HG03060 (cell line): Measurements from ENCODE around the gene GRIA1.
"Not testable (repeated sequence)": the region's sequence is repeated elsewhere in the genome, so short reads cannot be mapped to it uniquely, and the experiment has no call there.

Experiments
- ATAC-seq: cut with Tn5 transposase; IDR thresholded peaks from one replicate; pipeline ENCODE4 v1.9.1; 2021; ENCODE audit warnings: low read depth, moderate number of reproducible peaks; ENCODE audit not compliant: unreplicated experiment

Gene GRIA1

DNA sequence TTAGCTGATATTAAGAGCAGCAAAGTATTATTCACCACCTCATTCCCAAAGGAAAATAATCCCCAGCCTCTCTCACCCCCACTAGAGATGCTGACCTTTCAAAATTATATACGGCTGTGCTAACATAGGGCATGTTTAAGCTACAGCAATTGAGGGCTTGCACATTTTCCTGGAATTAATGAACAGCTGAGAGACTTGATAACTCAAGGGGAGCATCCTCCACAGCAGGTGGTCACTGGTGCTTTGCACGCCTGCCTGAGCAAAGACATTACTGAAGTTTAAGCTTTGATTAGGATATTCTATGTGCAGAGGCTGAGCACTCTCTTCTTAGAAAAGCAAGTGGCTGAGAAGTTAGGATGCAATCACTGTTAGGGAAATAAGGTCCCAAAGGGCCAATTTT lies 317.3 kb downstream of the GRIA1 start:
- no peak for ATAC-seq

DNA sequence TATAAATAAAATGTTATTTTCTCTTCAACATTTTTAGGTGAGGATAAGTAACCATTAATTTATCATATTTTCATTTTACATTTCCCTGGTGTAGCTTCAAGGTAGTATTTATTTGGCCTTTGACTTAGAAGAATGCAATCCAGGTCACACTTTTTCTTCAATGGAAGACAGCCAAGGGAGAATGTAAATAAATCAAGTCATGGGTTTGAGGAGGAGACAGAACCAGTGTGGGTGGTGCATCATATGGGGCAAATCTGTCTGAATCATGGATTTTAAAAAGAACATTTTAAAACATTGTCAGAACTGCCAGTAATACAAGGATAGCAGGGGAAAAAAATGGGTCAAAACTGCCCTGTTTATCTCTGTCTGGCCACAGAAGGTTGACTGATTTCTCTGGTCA lies 318.7 kb downstream of the GRIA1 start:
- no peak for ATAC-seq

DNA sequence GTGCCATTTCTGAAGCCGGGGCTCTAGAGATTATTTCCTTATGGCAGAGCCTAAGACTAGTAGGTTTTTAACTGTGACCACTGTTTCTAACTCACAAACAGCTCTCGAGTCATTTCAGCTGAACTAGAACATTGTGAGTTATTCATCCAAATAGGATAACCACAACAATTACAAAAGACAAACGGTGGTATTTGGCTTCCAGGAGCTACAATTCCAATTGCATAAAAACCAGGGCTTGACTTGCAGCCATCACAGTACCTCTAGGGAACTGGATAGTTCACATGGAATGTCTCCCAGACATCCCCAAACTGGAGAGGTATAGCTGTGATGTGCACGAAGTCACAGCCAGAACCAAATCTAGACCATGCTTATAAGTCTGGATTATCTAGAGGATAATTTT lies 323.4 kb downstream of the GRIA1 start:
- no peak for ATAC-seq

DNA sequence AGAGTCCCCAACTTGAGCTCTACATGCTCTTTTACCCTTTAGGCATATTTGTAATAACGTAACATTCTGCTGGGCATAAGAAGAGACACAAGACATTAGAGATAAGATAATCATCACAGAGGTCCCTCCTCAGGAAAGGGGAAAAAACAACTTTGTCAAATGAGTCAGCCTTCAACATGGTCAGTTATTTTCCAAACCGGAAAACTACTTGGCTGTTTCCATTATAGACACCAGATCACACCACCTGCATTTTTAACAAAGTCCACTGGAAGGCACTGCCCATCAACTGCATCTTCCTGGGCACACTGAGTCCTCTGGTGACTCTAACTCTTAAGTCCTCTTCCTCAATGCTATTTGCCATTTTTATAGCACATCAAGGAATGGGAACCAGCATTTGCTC lies 326.4 kb downstream of the GRIA1 start:
- ATAC-seq, result no peak

DNA sequence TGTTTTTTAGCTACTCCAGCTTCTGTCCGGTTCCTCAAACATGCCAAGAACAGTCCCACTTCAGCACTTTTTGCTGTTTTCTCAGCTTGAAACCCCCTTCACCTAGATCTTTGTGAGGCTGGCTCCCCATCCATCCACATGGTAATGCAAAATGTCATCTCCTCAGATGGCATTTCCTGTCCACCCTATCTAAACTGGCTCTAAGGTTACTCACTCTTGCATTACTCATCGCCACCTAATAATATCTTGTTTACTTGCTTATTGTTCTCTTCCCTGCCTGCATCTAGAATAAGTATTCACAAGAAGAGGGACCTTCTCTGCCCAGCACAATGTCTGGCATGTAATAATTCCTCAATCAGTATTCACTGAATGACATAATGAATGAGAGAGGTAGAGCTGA lies 328.2 kb downstream of the GRIA1 start:
- ATAC-seq, result no peak

DNA sequence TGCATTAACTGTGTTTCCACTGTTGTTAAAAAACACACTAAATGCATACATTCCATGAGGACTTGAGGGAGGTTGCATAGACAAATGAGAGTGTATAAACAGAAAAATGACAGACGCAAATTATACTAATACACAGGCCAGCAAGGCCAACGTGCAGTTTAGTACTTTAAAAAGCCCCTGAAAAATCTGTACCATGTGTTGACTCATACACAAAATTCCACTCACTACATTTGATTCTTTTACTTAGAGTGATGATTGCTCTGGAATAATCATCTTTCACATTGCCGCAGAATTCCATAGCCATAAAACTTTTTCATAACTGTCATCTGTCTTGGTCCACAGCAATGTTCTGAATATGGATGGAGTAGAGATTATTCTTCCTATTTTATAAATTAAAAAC lies 332.6 kb downstream of the GRIA1 start:
- no peak for ATAC-seq

DNA sequence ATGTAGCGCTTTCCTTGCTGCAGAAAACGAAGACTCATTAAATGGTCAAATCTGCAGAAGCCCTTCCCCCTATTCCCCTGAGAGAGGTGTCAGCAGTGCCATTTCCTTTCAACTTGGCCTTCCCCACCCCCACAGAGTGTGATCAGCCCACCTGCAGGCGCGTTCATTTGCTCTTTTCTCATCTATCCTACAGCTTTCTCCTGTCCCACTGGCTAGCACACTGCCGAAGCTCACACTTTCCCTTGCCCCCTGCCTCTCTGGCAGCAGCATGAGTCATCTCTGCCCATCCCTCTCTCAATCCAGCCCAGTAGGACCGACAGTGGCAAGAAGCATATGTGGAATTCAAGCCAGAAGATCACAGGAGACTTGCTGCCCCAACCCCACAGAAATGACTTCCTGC lies 334.4 kb downstream of the GRIA1 start:
- ATAC-seq, result no peak

DNA sequence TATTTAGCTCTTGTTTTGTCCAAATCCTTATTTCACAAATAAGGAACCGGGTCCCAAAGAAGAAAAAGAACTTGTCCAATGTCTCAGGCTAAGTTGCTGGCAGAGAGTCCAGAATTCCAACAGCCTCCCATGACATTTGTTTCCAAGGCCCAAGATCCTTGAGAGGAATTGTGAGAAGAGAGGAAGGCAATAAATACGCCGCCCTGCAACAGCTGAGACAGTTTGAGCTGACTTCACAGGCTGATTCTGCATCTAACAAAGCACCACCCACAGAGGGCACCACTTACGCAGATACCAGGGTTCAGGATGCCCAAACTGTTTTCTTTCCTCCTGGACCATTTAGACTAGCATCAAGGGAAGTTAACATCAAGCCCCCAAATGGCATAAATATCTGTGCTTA lies 336.9 kb downstream of the GRIA1 start:
- ATAC-seq, result no peak

DNA sequence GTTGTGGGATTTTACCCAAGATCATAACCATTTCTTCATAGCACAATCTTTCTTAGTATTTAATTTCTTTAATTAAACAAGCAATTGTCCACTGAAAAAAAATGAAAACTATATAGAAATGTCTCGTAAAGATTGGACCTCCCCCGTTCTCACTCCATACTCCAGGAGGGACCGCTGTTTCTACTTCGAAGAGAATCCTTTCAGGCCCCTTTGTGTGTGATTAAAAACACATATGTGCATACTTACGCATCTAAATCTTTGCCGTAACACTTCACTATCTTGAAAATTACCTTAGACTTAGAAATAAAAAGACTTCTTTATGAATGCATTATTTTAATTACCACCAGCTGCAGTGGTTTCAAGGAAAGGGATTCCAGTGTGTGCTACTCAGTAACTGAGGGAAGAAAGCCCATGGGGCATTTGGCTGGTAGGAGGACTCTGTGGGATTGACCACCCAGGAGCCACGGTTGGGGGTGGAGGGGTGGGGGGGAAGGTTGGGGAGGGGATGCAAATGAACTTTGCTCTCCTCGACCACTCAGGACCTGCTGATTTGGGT lies 339.1 kb downstream of the GRIA1 start:
- no peak for ATAC-seq

DNA sequence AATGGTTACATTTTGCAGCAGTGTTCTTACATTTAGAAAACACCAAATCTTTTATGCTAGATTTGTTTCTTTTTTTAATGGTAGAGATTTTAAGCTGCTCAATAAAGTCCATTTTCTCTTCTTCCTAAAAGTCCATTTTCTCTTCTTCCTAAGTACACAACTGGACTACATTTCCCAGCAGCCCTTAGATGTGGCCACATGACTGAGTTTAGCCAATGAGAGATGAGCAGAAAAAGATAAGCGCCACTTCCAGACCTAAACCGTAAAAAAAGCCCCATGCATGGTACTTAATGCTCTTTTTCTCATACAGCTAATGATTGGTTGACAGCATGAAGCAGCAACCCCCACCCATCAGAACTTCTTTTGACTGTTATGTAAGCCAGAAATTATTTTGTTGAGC lies 341.5 kb downstream of the GRIA1 start:
- no peak for ATAC-seq

DNA sequence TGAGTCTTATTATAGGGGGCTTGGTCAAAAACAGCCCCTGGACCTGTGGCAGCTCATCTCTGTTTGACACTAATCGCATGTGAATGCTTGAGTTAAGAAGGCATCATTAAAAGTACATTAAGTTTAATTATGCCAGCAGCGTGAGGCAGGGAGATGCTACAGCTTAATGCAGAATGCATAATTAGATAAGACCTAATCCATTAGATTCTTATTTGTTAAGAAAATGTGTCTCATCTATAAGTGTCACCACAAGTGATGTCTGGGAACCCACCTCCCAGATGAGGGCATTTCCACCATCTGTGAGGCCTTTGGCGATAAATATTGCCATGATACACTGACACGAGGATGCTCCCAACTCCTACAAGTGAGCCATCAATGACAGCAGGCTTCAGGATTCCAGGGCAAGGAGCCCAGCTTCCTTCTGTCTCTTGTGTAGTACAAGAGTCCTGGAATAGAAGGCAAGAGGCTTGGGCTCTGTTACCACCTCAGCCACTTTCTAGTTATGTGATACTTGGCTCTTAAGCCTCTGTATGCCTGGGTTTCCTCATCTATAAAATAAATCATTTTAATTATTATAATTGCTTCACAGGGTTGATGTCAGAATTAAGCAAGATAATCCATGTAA lies 345.5 kb downstream of the GRIA1 start:
- ATAC-seq, result no peak

DNA sequence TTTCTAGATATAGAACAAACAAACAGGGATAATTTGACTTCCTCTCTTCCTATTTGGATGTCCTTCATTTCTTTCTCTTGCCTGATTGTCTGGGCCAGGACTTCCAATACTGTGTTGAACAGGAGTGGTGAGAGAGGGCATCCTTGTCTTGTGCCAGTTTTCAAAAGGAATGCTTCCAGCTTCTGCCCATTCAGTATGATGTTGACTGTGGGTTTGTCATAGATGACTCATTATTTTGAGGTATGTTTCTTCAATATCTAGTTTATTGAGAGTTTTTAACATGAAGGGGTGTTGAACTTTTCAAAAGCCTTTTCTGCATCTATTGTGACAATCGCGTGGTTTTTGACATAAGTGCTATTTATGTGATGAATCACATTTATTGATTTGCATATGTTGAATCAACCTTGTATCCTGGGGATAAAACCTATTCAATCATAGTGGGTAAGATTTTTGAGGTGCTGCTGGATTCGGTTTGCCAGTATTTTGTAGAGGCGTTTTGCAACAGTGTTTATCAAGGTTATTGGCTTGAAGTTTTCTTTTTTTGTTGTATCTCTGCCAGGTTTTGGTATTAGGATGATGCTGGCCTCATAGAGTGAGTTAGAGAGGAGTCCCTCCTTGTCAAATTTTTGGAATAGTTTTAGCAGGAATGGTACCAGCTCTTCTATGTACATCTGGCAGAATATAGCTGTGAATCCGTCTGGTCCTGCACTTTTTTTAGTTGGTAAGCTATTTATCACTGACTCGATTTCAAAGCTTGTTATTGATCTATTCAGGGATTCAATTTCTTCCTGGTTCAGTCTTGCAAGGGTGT lies 359.0 kb downstream of the GRIA1 start:
- not testable (repeated sequence) for ATAC-seq

DNA sequence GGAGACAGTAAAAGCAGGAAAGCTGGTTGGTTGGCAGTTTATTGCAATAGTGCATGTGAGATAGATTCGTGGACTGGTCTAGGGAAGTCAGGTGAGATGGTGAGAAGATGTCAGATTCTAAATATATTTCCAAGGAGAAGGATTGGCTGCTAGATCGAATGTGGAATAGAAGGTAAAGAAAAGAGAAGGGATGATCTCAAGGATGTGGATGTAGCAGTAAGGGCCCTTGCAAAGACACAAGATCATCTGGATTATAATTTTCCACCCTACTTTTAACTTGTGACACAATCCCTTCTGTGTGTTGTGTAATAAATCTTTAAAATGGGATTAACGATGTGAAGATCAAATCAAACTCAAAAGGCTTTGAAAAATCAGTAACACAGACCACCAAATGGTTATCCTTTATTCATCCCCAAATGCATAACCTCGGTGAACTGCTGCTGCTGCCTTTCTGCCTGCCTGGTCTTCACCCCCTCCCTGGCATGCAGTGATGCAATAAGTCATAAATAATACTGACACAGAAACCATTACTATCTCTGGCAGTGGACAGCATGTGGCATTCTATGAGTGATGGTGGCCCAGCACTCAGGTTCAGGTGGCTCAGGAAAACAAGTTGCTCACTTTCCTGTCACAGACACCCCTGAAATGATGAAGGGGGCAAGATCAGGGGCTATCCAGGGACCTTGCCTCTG lies 369.9 kb downstream of the GRIA1 start:
- ATAC-seq, result no peak

DNA sequence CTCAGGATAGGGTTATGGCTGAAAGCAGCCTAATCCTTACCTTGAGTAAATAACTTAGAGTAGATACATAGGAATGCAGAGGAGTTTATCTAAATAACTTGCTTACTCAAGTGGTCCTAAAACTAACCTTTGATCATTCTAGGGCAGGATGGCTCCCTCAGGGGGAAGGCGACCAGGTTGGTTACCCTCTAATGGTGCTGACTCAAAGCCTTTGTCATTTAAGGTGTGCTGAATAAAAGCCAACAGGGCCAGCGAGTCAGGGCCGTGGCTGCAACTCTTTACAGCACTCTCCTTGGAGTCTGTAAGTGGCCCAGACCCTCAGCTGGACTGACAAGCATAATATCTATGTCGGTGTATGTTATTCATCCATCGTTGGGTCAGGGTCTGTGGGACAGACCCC lies 372.4 kb downstream of the GRIA1 start:
- not testable (repeated sequence) for ATAC-seq
